H1 (cell line): Measurements from ENCODE around the gene ANXA2R. TPM values are rescaled to one million over a fixed set of nuclear protein-coding genes. Genes with fewer than 3 reads are reported as not detected.

Source experiments
- CTCF ChIA-PET: fragments of 300-600 bp; sonication (Branson Sonifier 250); formaldehyde crosslinking; loops from one replicate; lab custom pipeline; 2021; ENCODE audit not compliant: partially characterized antibody; lab: Charles Lee
- POLR2A ChIA-PET: fragments of 300-600 bp; sonication (Branson Sonifier 250); formaldehyde crosslinking; loops from one replicate; lab custom pipeline; 2021; ENCODE audit warnings: inconsistent platforms; ENCODE audit not compliant: partially characterized antibody; lab: Charles Lee
- DNase-seq, 2 experiments: peaks; one replicate each; pipeline versions ENCODE4 v3.0.0 to v3.0.0-alpha.2; 2010 to 2022; ENCODE audit warnings: low spot score in 2 of 2, low read depth in 1 of 2, mixed read lengths in 1 of 2
- FAIRE-seq: peaks from 2 replicates; lab custom pipeline; 2011; peaks lifted over from hg19 to GRCh38; lab: Jason Lieb, UNC
- H2AFZ ChIP-seq: 2 replicates; pipeline ENCODE4 v1.8.1; 2012; ENCODE audit warnings: low read length, inconsistent platforms
- H2AK5ac ChIP-seq: 2 replicates; pipeline ENCODE4 v1.6.1; 2013; ENCODE audit warnings: low read depth, low read length
- H2BK120ac ChIP-seq: replicated peaks from 2 replicates; pipeline ENCODE3; 2013; ENCODE audit warnings: low read depth, low read length, inconsistent platforms
- H2BK12ac ChIP-seq: 2 replicates; pipeline ENCODE4 v1.6.1; 2013; ENCODE audit warnings: low read depth, low read length
- H2BK15ac ChIP-seq: 2 replicates; pipeline ENCODE4 v1.6.1; 2013; ENCODE audit warnings: low read length
- H2BK20ac ChIP-seq: 2 replicates; pipeline ENCODE4 v1.6.1; 2013; ENCODE audit warnings: low read length
- H2BK5ac ChIP-seq: 2 replicates; pipeline ENCODE4 v1.6.1; 2013; ENCODE audit warnings: low read depth, low read length
- H3K14ac ChIP-seq: 2 replicates; pipeline ENCODE4 v1.6.1; 2013; ENCODE audit warnings: inconsistent platforms; ENCODE audit not compliant: insufficient read length
- H3K18ac ChIP-seq: 2 replicates; pipeline ENCODE4 v1.6.1; 2013; ENCODE audit warnings: low read length; ENCODE audit errors: extremely low read depth
- H3K23ac ChIP-seq: 2 replicates; pipeline ENCODE4 v1.6.1; 2013; ENCODE audit warnings: inconsistent platforms; ENCODE audit not compliant: insufficient read length
- H3K23me2 ChIP-seq: 2 replicates; pipeline ENCODE4 v1.6.1; 2013; ENCODE audit warnings: low read depth, low read length
- H3K27ac ChIP-seq: 2 replicates; pipeline ENCODE4 v1.6.1; 2011; ENCODE audit warnings: low read depth, low read length, inconsistent platforms
- H3K27me3 ChIP-seq, 4 experiments: replicated peaks in 1 of 4; 1 replicate in 1 of 4; 2 replicates in 3 of 4; pipeline versions ENCODE4 v1.6.1 to v1.8.1; 2011 to 2013; ENCODE audit warnings: low read length in 3 of 4, mild to moderate bottlenecking in 3 of 4, inconsistent platforms in 2 of 4, mixed read lengths in 2 of 4, moderate library complexity in 1 of 4; ENCODE audit not compliant: control insufficient read depth in 3 of 4, insufficient read depth in 3 of 4; ENCODE audit errors: extremely low read depth in 1 of 4
- H3K36me3 ChIP-seq, 4 experiments: 2 replicates each; pipeline versions ENCODE4 v1.6.1 to v1.8.1; 2011 to 2013; ENCODE audit warnings: mild to moderate bottlenecking in 4 of 4, low read length in 3 of 4, moderate library complexity in 2 of 4, control low read depth in 1 of 4, inconsistent platforms in 1 of 4; ENCODE audit not compliant: insufficient read depth in 4 of 4, control insufficient read depth in 2 of 4
- H3K4ac ChIP-seq: replicated peaks from 2 replicates; pipeline ENCODE3; 2013; ENCODE audit warnings: low read length, low read depth, mixed read lengths, inconsistent platforms; ENCODE audit not compliant: insufficient read length
- H3K4me1 ChIP-seq, 4 experiments: replicated peaks in 1 of 4; 1 replicate in 1 of 4; 2 replicates in 3 of 4; pipeline versions ENCODE4 v1.6.1 to v1.8.1; 2011 to 2013; ENCODE audit warnings: low read length in 3 of 4, inconsistent platforms in 2 of 4, mixed read lengths in 1 of 4; ENCODE audit not compliant: insufficient read depth in 4 of 4, control insufficient read depth in 3 of 4
- H3K4me2 ChIP-seq, 2 experiments: 2 replicates each; pipeline versions ENCODE4 v1.6.1 to v1.8.1; 2011 to 2013; ENCODE audit warnings: low read depth in 2 of 2, low read length in 2 of 2, control low read depth in 1 of 2, inconsistent platforms in 1 of 2, mild to moderate bottlenecking in 1 of 2; ENCODE audit not compliant: insufficient read depth in 1 of 2
- H3K4me3 ChIP-seq, 4 experiments: fragments of 200-600, 300-600 bp in 1 of 4; sonication (generic), shearing (Covaris generic), sonication (Bioruptor Twin) in 1 of 4; 2 replicates each; pipeline versions ENCODE4 v1.5.1 to v1.8.1; 2011 to 2016; ENCODE audit warnings: low read length in 4 of 4, low read depth in 3 of 4, control low read depth in 2 of 4, inconsistent platforms in 2 of 4, mild to moderate bottlenecking in 2 of 4, mixed read lengths in 1 of 4, moderate library complexity in 1 of 4; ENCODE audit not compliant: insufficient read depth in 2 of 4; ENCODE audit errors: extremely low read depth in 1 of 4
- H3K56ac ChIP-seq: replicated peaks from 2 replicates; pipeline ENCODE3; 2013; ENCODE audit warnings: low read depth, mild to moderate bottlenecking, mixed read lengths, low read length, inconsistent platforms; ENCODE audit not compliant: insufficient read length
- H3K79me1 ChIP-seq: 2 replicates; pipeline ENCODE4 v1.6.1; 2013; ENCODE audit warnings: low read depth, low read length, control low read depth
- H3K79me2 ChIP-seq, 2 experiments: 2 replicates each; pipeline versions ENCODE4 v1.6.1 to v1.8.1; 2012 to 2013; ENCODE audit warnings: low read length in 2 of 2, mild to moderate bottlenecking in 2 of 2, inconsistent platforms in 1 of 2; ENCODE audit not compliant: insufficient read depth in 2 of 2, control insufficient read depth in 1 of 2
- H3K9ac ChIP-seq, 4 experiments: replicated peaks in 1 of 4; 1 replicate in 1 of 4; 2 replicates in 3 of 4; pipeline versions ENCODE4 v1.6.1 to v1.8.1; 2011 to 2013; ENCODE audit warnings: low read depth in 3 of 4, low read length in 3 of 4, control low read depth in 2 of 4, mild to moderate bottlenecking in 2 of 4, moderate library complexity in 2 of 4, inconsistent platforms in 1 of 4; ENCODE audit errors: extremely low read depth in 1 of 4
- H3K9me3 ChIP-seq, 2 experiments: 2 replicates each; pipeline versions ENCODE4 v1.6.1 to v1.8.1; 2012 to 2013; ENCODE audit warnings: mild to moderate bottlenecking in 2 of 2, moderate library complexity in 2 of 2, control low read depth in 1 of 2, inconsistent platforms in 1 of 2, low read depth in 1 of 2, low read length in 1 of 2, mixed read lengths in 1 of 2; ENCODE audit not compliant: insufficient read depth in 2 of 2
- H4K20me1 ChIP-seq, 2 experiments: replicated peaks in 1 of 2; 2 replicates each; pipeline versions ENCODE3 to v1.8.1; 2011 to 2013; ENCODE audit warnings: inconsistent platforms in 2 of 2, low read length in 2 of 2, mild to moderate bottlenecking in 1 of 2; ENCODE audit not compliant: insufficient read depth in 2 of 2, control insufficient read depth in 1 of 2
- H4K5ac ChIP-seq: 2 replicates; pipeline ENCODE4 v1.6.1; 2013; ENCODE audit warnings: low read length, low read depth, mixed read lengths, inconsistent platforms; ENCODE audit not compliant: insufficient read length
- H4K8ac ChIP-seq: 2 replicates; pipeline ENCODE4 v1.8.0; 2013; ENCODE audit warnings: mild to moderate bottlenecking, moderate library complexity, low read length, inconsistent platforms; ENCODE audit not compliant: insufficient read depth; ENCODE audit errors: extremely low read depth
- H4K91ac ChIP-seq: replicated peaks from 2 replicates; pipeline ENCODE3; 2013; ENCODE audit warnings: low read length, mixed read lengths, inconsistent platforms; ENCODE audit not compliant: insufficient read length
- ASH2L ChIP-seq: fragments of 200-600, 300-600 bp; sonication (generic); IDR thresholded peaks from one replicate; pipeline ENCODE4 v1.7.1; 2017; ENCODE audit warnings: low read length
- EP300 ChIP-seq, 2 experiments: IDR thresholded peaks; 1 replicate in 1 of 2; 2 replicates in 1 of 2; pipeline ENCODE4 v1.6.1; 2011 to 2012; ENCODE audit warnings: low read depth in 2 of 2, low read length in 2 of 2, mild to moderate bottlenecking in 2 of 2, borderline replicate concordance in 1 of 2, inconsistent platforms in 1 of 2, moderate library complexity in 1 of 2
- FOSL1 ChIP-seq: IDR thresholded peaks from 2 replicates; pipeline ENCODE4 v1.6.1; 2011; ENCODE audit warnings: mild to moderate bottlenecking, low read depth, low read length, moderate library complexity; ENCODE audit not compliant: insufficient read depth
- PHF8 ChIP-seq: fragments of 200-600 bp; sonication (generic); conservative IDR thresholded peaks from 2 replicates; pipeline ENCODE4 v1.7.1; 2012; ENCODE audit warnings: low read depth, mild to moderate bottlenecking, inconsistent platforms, low read length, moderate library complexity
- POLR2AphosphoS5 ChIP-seq: IDR thresholded peaks from 2 replicates; pipeline ENCODE4 v1.6.1; 2011; ENCODE audit warnings: low read depth, low read length
- POU5F1 ChIP-seq: IDR thresholded peaks from 2 replicates; pipeline ENCODE4 v1.6.1; 2011; ENCODE audit warnings: low read depth, mild to moderate bottlenecking, low read length, moderate library complexity
- SAP30 ChIP-seq: fragments of 300-600 bp; sonication (generic); IDR thresholded peaks from 2 replicates; pipeline ENCODE4 v1.7.1; 2012; ENCODE audit warnings: low read length, moderate library complexity, mild to moderate bottlenecking, inconsistent platforms; ENCODE audit not compliant: insufficient read depth, insufficient replicate concordance
- SIN3A ChIP-seq, 2 experiments: IDR thresholded peaks in 1 of 2; conservative IDR thresholded peaks in 1 of 2; 2 replicates each; pipeline ENCODE4 v1.6.1; 2011 to 2012; ENCODE audit warnings: low read length in 2 of 2, improper control_type of control experiment in 1 of 2, low read depth in 1 of 2, mild to moderate bottlenecking in 1 of 2
- SIRT6 ChIP-seq: IDR thresholded peaks from one replicate; pipeline ENCODE4 v1.7.1; 2012; ENCODE audit warnings: low read length, inconsistent platforms
- SRF ChIP-seq: IDR thresholded peaks from 2 replicates; pipeline ENCODE4 v1.6.1; 2011; ENCODE audit warnings: mild to moderate bottlenecking, low read depth, low read length, moderate library complexity
- SUZ12 ChIP-seq: fragments of 200-600 bp; sonication (generic); IDR thresholded peaks from 2 replicates; pipeline ENCODE4 v1.6.1; 2012; ENCODE audit warnings: mild to moderate bottlenecking, inconsistent platforms, low read length, moderate library complexity, mixed read lengths
- TBP ChIP-seq: IDR thresholded peaks from 2 replicates; pipeline ENCODE4 v1.6.1; 2011; ENCODE audit warnings: low read depth, low read length, improper control_type of control experiment
- WGBS, 2 experiments: shearing (Covaris generic) in 1 of 2; methylation state at CpG; one replicate each; pipeline versions ENCODE4 v1.1.6 to v1.1.7; 2013 to 2015; ENCODE audit warnings: low lambda C conversion rate in 2 of 2, mixed read lengths in 2 of 2, inconsistent platforms in 1 of 2, low coverage in 1 of 2, missing lambda C conversion rate in 1 of 2; ENCODE audit not compliant: insufficient replicate concordance in 2 of 2, insufficient coverage in 1 of 2, insufficient read length in 1 of 2; ENCODE audit errors: extremely low coverage in 1 of 2, missing lambda C conversion rate in 1 of 2; 5-methylcytosine and 5-hydroxymethylcytosine counted together
- polyA plus RNA-seq, 7 experiments: library from polyadenylated mRNA; depleted of rRNA in 3 of 7; stranded (reverse) in 5 of 7; unstranded in 2 of 7; fragments of >200 nt in 5 of 7; fragments of 200-250 nt in 2 of 7; gene quantifications; 1 replicate in 5 of 7; 2 replicates in 1 of 7; 4 replicates in 1 of 7; pipeline versions ENCODE4 v1.2.1 to v1.2.3, GENCODE V29; 2011 to 2013; ENCODE audit warnings: missing spikeins in 2 of 7, mixed read lengths in 2 of 7
- total RNA-seq: library from RNA; stranded (reverse); fragmentation: NEBNext Ultra II Directional; extraction: Animal tissue kit (Norgen Biotek cat#: 25700); gene quantifications from 2 replicates; pipeline ENCODE4 v1.2.1, GENCODE V29; 2021

The ANXA2R gene
- total and polyA plus RNA-seq, 2 of the 8 experiments (the other 6 are each of a cell fraction or from before 2014, with no cell fraction given), result 0.08 to 0.17 TPM

DNA sequence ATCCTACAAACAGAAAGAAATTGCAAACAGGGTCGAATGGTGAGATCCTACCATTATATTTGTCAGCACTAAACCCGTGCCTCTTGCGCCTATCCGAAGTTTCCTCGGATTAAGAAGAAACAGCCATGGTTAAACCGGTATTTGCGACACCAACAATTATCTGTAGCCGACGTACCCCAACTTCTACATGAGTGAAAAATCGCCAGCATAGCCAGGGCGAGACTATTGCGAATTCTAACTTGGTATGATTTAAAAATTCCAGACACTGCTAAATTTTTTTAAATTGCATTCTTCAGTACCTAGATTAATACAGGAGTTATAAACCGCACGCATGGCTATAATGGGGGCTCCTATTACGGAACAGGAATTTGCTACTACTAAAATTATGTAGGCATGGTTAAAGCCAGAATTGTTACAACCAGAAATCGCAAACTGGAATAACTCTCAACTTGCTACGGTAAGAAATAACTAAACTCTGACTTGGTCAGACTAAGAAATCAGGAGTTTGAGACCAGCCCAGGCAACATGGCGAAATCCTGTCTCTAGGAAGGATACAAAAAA, 25.3 kb upstream of the ANXA2R start:
- Histone ChIP-seq H4K5ac (no peak overlapping the region), H4K20me1 (no peaks in the 10 kb centered on the region), H3K18ac (no peak overlapping the region), H4K91ac (no peak overlapping the region), H3K4ac (no peak overlapping the region), H4K8ac (peak overlapping the region; percentile 97; the same call in 1 of the 2 replicates), H3K9me3 (no peaks in the 10 kb centered on the region), H3K9ac (peak overlapping the region in 3 of 4 experiments; percentile 90 to 95 (median 92); a peak in 6 of 7 replicates), H2BK20ac (no peak overlapping the region), H3K36me3 (no peaks in the 10 kb centered on the region), H2BK120ac (peak overlapping the region; percentile 27), H3K27ac (no peak overlapping the region), H3K27me3 (peaks cover 0 to 3% (median 0%) of the 10 kb centered on the region in 4 experiments; a peak in 1 of 7 replicates), H3K56ac (peak overlapping the region; percentile 79), H2BK5ac (no peak overlapping the region), H3K23ac (no peak overlapping the region), H3K23me2 (peaks cover 17% of the 10 kb centered on the region), H3K14ac (no peak overlapping the region), H2BK15ac (peak overlapping the region; percentile 88; the same call in 1 of the 2 replicates), H2AFZ (no peak overlapping the region), H2AK5ac (no peak overlapping the region), H3K79me1 (no peaks in the 10 kb centered on the region), H3K4me2 (peak overlapping the region; percentile 86 to 92), H2BK12ac (no peak overlapping the region; the same call in 1 of the 2 replicates), H3K79me2 (peaks cover 0 to 6% of the 10 kb centered on the region in 2 experiments; a peak in 1 of 4 replicates), H3K4me3 (peak overlapping the region; percentile 79 to 97 (median 84)), H3K4me1 (peaks cover 3 to 7% (median 3%) of the 10 kb centered on the region in 4 experiments)
- 17% methylated on average over 18 of the region's 18 CpGs; no CpG with 5 or more reads in 1 of the 2 experiments for WGBS, 2 experiments
- FAIRE-seq, result no peak
- ChIA-PET CTCF (interaction anchor here (0.7 to 4.6 kb wide), 10 partner anchors 14 to 157 kb away, joined by 3 to 17 read pairs (median 4); no protein-coding TSS in a partner anchor), POLR2A (interaction anchor here (0.8 to 3.3 kb wide), 15 partner anchors 13 to 418 kb away, joined by 3 to 10 read pairs (median 4); partner anchors contain the start of genes TMEM267 and ZNF131)
- no peak for DNase-seq
- TF ChIP-seq SRF, result no peak
- TF ChIP-seq EP300 (IDR thresholded peaks at IDR 0.05; ENCODE audit: borderline replicate concordance in 1 of 2, low read depth in 2 of 2, low read length in 2 of 2), result no peak
- TF ChIP-seq FOSL1, result no peak
- TF ChIP-seq SIRT6, result no peak
- TF ChIP-seq TBP, result no peak
- TF ChIP-seq POU5F1, result no peak
- no peak for TF ChIP-seq SIN3A (conservative IDR thresholded peaks at IDR 0.05 in 1 of 2, IDR thresholded peaks at IDR 0.05 in 1 of 2; ENCODE audit: low read depth in 1 of 2, low read length in 2 of 2)
- TF ChIP-seq SUZ12, result no peak
- TF ChIP-seq PHF8, result no peak
- no peak for TF ChIP-seq SAP30
- TF ChIP-seq ASH2L, result no peak
- no peak for TF ChIP-seq POLR2AphosphoS5
